NCI-H526 (cell line): ENCODE measurements around the gene NEB.

Experiments
- DNase-seq, 2 experiments: peaks; one replicate each; lab custom pipeline; 2025; lab: John Stamatoyannopoulos, UW

NEB gene

DNA sequence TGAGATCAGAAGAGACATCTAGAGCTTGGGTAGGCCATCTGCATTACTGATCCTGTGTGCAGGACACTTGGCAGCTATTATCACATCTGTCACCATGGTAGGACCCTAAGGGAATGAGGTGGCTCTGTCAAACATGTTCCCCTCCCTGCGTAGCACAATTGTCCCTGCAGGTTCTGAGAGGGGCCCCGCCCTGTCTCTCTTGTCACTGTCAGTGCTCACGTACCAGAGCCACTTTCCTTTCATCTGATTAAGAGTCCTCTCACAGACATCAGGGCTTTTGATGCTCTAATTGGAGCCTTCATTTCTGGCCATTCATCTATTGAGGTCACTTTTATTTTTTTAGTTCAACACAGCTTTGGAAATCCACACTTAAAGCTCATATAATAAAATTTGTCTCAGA, 38.5 kb downstream of the NEB start:
- no peak for DNase-seq

DNA sequence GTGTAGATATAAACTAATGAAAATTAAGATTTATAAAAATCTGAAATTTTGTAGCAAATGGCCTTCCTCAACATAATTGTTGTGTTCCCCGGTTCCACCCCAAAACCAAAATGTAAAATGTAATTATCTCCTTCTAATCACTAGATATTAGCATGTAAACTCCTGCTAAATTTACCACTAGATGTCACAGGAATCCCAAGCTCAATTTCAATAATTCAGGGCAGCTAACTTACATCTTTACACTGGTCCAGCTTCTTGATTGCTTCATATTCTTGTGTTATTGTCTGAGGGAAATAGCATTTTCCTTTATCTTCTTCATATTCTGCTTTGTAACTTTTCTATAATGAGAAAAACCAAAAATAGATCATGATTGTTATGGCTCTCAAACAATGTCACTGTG, 42.6 kb downstream of the NEB start:
- no peak for DNase-seq

DNA sequence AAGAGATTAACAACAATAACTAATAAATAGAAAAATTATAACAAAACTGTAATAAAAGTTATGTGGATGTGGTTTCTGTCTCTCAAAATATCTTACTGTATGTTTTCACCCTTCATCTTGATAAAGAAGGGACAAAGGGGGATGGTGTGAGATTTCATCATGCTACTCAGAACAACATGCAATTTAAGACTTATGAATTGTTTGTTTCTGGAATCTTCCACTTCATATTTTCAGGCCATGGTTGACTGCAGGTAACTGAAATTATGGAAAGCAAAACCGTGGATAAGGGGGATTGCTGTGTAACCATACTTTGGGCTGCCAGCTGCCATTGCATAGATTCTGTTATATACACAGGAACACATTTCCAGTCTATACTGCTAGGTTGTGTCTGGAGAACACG, 45.6 kb downstream of the NEB start:
- no peak for DNase-seq

DNA sequence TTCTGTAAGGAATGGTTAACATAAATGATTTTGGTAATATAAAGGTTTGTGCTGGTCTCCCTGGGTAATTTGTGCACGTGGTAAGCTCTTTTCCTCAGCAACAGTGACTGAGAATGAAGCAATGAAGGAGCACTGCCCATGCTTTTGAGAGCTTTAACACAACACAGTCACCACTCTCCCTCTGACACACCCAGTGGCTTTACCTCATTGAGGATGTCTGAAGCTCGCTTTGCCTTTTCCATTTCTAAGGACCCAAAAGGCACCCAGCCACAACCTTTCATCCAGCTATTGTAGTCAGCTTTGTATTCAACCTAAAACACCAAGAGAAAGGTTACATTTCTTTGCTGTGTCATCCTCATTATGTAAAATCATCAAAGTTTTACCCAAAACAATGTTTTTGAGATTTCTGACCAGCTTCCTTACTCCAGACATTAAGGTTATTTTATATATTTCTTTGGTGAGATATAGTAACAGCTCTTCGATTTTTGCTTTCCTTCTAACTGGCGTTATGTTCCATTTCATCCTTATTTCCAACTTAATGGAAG, 51.7 kb downstream of the NEB start:
- DNase-seq: no peak

DNA sequence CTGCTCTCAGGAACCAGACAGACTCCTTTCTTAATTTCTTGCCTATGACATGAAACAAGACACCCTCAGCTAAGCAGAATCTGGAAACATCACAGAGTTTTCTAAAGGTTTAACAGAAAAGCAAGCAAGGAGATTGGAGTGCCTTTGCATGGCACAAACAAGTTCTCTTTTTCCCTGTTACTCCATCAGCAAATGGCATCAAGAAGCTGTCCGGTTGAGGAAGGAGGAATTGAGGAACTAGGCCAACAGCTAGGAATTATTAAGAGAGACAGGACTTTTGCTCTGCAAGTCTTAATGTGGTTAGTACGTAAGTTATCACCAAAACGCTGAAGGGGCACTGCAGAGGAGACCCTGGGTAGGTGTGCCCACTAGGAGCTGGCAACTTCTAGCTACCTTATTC, 53.2 kb downstream of the NEB start:
- no peak for DNase-seq

DNA sequence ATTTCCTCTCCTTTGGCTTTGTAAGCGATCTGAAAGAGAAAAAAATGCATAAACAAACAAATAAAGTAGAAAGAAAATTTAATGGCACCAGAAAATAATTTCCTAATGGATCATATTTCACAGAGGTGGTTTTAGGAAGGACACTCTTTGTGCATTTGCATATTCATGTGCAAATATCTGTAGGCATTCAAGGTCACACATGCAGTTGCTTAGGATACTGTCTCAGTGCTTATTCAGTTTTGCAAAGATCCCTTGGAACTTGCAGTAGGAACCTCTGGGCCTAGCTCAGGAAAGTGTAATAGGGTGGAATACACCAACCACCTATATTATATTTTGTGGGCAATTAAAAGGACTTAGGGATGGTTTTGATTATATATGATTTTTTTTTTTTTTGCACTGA, 54.3 kb downstream of the NEB start:
- DNase-seq: peak; percentile 85 to 86

DNA sequence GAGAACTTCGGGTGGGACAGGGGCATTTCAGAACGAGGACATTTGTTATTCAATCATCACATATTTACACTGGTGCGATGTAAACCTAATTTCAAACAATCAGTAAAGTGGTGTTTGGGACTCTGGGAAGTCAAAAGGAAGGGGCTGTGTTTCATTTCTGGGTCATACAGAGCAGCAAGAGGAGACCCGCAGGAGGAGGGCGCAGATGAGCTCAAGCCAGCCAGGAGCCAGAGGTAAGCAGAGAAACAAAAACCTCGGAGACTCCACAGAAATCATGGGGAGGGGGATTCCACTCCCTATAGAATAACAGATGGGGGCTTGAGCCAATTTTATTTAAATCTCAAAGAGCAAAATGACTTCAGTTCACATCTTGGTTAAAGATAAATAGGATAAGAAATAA, 55.4 kb downstream of the NEB start:
- DNase-seq: no peak

DNA sequence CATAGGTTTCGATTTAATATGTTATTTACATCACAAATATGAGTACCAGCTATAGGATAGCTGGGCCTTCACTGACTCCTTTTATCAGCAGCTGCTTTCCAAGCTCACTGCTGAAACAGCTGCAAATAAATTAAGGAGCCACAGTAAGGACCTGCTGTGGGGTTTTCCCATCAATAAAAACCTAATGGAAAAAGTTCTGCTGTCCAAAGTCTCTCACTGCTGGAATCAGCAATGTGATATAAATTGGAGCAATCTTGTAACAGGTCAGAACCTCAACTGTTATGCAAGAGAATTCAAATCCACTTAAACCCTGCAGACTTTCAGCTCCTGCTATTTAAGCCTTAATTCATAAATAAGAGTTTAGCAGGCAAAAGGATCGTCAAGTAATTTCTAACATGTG, 61.3 kb downstream of the NEB start:
- no peak for DNase-seq

DNA sequence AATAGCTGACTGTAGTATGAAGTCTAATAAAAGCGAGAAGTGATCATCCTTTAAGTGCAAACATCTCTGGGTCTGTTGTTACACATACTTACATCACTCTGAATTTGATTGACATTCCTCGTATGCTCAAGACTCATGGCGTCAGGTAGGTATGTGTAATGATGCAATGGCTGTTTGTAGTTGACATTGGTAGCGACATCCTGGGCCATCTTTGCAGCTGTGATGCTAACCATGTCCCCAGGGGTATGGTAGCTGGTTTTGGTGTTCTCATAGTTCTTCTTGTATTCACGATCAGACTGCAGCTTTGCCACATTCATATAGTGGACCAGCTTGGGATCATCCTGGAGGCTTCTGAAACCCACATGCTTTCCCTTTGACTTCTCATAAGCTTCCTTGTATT, 62.0 kb downstream of the NEB start:
- no peak for DNase-seq

DNA sequence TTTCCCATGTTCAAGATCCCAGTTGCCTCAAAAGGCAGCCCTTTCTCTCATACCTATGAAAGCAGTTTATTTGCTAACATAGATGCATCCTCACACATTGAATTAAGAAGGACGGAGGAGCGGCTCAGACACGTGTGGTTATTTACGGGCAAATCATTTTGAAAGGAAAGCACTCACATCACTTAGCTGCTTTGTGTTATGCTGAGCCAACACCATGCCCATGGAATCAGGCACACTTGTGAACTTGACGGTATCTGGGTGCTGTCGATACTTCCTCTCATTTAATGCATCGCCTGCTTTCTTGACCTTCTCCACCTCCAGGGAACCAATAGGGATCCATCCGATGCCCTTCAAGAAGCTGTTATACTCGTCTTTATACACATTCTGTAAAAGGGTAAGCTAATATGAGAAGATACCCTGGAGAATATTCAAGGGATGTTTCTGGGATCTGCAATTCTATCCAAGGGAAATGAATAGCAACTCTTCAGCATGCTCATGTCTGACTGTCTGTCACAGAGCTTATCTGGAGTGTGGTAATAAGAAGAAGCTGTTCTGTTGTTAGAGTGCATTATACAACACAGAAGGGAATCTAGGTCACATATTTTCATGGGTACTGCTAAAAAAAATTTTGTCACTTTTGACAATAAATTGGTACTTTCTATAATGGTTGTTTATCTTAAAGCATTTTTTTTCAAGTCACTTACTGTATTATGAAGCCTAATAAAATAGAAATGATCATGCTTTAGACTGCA, 63.3 kb downstream of the NEB start:
- no peak for DNase-seq

DNA sequence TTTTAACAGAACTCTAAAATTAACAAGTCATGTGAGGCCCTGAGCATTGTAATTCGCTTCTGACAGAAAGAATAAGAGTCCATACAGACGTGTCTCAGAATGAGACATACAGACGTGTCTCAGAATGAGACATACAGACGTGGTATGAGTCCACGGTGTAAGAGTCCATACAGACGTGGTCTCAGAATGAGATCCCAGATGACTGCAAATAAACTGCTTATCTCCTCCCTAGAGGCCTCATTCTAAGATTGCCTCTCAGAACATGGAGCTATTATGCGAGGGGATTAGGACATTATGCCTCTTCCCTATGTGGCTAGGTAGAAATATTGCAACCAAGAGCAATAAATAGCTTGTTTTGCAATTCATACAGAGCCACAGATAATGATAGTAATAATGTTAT, 63.9 kb downstream of the NEB start:
- DNase-seq: no peak

DNA sequence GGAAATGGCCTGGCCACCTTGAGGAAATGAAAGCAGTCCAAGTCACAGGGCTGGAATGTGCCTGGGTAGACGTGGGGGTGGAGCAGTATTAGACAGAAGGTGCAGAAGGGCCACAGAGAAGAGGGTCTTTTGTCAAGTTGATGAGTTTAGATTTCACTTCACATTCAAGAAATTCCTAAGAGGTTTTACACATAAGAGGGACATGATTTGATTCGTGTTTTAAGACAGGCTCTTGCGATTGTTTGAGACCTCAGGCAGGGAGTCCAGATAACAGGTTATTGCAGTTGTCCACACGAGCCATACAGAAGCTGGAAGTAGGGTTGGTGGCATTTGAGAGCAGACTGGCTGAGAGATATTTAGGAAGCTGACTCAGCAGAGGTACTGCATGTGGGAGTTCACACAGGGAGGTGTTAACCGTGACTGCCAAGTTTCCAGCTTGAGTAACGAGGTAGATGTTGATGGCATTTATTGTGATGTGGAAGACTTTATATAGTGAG, 64.6 kb downstream of the NEB start:
- no peak for DNase-seq

DNA sequence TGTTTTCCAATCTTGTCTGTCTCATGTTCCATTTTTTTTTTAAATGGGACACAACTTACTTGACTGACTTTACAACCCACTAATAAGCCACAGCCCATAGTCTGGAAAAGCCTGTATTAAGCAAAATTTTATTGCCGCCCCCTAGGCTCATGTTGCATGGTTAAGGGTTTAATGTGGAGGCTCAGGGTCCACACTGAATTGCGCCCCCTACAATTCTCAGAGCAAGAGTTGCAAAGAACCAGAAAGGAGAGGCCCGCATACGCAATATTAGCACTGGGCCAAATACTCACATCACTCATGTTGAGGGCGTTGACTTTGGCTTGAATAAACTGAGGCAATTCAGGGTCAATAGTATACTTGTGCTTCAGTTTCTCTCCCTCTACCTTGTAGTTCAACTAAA, 65.5 kb downstream of the NEB start:
- no peak for DNase-seq

DNA sequence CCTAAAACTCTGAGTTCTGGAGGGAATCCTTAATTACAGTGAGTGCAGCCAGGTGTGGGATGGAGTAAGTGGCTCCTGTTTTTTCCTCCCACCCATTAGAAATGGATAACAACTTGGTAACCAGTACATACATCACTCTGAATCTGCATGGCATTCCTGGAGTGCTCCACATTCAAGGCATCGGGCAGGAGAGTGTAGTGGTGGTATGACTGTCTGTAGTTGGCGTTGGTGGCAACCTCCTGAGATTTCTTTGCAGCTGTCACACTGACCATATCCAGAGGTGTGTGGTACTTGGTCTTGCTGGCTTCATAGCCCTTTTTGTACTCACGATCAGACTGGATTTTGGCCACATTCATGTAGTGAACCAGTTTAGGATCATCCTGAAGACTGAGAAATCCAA, 68.3 kb downstream of the NEB start:
- DNase-seq: no peak

DNA sequence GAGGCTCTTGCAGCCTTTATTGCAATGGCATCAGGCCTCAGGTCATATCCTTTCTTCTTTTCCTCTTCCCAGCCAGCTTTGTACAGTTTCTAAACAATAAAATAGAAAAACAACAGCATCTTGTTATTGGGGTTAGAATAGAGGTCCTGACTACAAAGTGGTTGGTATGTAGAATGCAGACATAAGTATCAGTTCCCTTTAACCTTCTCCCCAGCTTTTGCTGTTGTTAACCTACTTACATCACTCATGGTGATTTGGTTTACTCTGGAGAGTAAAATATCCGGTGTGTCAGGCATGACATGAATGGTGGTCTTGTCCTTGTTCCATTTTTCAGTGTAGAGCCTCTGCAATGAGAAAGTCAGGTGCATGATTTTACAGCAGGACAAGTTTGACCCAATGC, 69.8 kb downstream of the NEB start:
- DNase-seq: no peak

DNA sequence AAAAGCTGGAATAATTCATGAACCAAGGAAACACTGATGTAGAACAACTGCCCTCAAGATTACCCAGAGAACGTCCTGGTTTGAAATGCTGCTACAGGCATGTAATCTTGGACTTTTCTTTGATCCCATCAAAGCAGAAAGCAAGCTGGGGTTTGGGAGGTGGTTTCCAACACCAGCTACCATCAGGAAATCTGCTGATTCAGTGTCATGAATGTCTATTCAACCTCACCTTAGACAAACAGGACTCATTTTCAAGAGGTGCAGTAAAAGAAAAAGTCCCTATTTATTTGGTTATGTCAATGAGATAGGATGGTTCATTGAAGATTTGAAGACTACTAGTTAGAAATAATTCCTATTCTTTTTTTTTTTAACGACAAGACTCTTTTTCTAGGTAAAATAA, 72.7 kb downstream of the NEB start:
- no peak for DNase-seq

DNA sequence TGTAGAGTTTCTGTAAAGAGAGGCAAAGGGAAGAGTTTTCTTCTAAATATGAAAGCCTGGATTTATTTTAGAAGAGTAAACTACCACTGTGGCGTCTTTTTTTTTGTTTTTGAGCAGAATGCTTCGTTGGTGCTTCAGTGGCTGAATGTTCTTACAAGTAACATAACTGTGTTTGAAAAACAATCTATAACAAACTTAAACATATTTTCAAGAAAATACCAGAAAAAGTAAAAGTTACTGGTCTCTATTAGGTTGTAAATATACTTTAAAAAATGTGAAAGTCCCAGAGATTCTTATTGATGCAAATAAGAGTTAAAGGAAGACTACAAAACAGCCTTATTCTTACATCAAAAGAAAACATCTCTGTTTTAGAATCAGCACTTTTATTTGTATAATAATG, 76.2 kb downstream of the NEB start:
- no peak for DNase-seq

DNA sequence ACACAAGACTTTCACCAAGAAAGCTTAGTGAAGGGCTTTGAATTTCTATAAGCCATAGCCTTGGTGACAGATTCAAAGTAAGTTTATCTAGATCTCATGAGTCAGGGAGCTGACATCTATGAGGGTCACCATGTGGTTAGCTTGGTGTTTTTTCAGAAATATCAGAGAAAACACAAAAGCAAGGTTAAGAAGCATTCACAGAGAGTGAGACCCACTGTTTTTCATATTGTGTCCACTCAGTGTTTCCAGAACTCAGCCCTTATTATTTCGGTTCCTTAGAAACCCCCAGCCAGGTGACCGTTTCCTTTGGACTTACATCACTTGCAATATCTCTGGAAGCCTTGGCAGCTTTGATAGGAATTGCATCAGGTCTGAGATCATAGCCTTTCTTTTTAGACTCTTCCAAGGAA, 76.6 kb downstream of the NEB start:
- no peak for DNase-seq

DNA sequence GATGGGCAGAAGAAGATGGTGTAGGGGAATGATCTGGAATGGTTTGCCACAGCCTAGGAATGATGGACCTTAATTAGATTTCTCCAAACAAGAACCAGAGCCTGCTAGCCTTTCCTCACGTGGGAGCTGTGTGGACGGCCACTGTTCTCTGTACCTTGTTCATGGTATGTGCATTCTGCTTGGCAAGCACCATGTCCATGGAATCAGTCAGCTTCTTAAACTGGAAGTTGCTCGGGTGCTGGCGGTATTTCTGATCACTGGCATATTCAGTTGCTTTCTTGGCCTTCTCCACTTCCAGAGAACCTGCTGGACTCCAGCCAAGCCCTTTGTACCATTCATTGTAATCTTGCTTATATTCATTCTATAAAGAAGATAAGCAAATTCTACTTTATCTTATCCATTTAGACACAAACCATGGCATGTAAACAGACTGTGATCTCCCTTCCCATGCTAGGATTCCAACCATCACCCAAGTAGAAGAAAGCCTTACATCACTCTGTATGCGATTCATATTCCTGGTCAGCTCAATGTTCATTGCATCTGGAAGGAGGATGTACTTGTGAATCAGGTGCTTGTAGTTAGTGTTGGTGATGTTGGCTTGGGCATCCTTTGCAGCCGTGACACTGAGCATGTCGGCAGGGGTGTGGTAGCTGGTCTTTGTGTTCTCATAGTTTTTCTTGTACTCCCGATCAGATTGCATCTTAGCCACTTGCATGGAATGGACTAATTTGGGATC, 78.4 kb downstream of the NEB start:
- no peak for DNase-seq

DNA sequence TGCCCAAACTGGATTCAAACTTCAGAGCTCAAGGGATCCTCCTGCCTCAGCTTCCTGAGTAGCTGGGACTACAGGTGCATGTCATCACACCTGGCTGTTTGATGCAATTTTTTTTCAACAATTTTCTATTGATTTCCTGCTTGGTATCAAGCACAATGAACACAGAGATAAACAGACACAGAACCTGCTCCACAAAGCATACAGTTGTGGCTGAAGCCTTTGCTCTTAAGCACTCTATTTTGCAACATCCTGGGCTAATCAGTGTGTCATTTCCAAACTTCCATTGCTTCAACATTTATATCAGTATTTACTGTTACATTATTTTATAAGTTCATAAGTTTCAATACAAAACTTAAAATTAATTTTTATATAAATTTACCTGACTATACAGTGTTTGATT, 79.4 kb downstream of the NEB start:
- DNase-seq: no peak

DNA sequence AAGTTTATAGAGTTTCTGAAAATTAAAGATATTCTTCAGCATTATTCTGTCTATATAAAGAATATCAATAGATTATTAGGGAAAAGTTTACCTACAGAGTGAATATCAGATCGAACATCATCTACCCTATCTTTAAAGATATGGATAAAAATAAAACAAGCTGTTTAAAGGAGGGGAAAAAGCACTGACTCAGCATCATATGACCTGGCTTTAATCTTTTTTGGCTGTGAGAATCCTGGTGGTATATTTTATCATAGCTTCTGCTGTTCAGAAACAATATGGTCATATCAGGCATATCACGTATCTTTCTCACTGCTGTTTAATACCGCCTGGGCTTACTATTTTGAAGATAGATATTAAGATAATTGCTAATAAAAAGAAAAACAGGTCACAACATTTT, 80.2 kb downstream of the NEB start:
- no peak for DNase-seq

DNA sequence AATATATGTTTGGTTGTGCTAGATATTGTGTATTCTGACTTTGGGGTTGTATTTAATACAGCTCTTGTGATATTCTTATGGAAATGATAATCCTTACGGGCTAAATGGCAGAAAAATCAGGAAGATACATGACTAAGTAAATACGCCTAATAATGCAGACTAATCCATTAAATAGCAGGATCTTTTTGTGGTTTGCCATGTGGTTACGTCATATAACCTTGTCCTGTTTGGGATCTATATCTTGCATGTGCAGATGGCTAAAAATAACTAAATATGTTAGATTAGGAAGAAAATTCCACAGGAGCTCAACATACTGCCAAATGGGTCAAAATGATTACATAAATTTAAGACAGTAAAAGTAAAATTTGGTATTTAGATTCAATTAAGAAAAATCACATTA, 83.0 kb downstream of the NEB start:
- DNase-seq: no peak

DNA sequence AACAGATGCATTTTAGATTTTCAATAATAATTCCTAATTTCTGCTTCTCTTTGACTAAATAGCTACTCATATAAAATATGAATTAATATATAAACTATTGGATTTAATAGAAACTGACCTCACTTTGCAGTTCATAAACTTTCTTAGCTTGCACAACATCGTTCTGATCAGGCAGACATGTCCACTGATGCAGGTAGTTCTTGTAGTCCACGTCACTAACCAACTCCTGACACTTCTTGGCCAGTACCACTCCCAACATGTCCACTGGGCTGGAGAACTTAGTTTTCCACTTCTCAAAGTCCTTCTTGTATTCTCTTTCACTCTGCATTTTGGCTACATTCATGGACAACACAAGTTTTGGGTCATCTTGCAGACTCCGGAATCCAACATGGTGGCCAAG, 83.8 kb downstream of the NEB start:
- no peak for DNase-seq

DNA sequence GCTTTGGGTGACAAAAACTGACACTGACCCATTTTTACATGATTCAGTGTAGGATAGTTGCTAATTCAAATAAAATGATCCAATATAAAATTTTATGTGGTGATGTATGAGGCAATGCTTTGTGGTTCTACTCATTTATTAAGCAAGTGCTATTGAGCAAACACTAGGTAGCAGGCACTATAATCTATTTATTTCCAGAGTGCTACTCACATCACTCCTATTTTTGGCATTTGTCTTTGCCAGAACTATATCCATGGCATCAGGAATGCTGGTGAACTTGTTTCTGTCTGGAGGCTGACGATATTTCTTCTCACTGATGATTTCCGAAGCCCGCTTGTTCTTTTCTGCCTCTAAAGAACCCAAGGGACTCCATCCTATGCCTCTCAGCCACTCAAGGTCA, 84.3 kb downstream of the NEB start:
- no peak for DNase-seq
